A673 (cell line): ENCODE data around the gene SEMA4D.

ENCODE experiments used
- CTCF ChIP-seq: fragments of 300-800, 200-600 bp; sonication (generic); conservative IDR thresholded peaks from 2 replicates; pipeline ENCODE4 v1.5.1; 2017; ENCODE audit warnings: low read depth, mild to moderate bottlenecking, antibody characterized with exemption, low read length, moderate library complexity, mixed read lengths
- EZH2 ChIP-seq: fragments of 200-600 bp; sonication (generic); IDR thresholded peaks from 2 replicates; pipeline ENCODE4 v1.6.1; 2017; ENCODE audit warnings: borderline replicate concordance, low read depth, mild to moderate bottlenecking, mixed read lengths, antibody characterized with exemption, low read length; ENCODE audit not compliant: poor library complexity, severe bottlenecking

- TF ChIP-seq CTCF (no peak), EZH2 (no peak)
These were observed 143.9 kb downstream of the SEMA4D start for GRCh38 chr9:89353989-89354388.
